ENCODE measurements around the gene MPO.

MPO gene

GRCh38 chr17:58245428-58246103 lies 35.2 kb downstream of the MPO start:
- no peak overlapping the region for H3K4me3 ChIP-seq (ENCODE audit: low read depth, low read length)
- in situ Hi-C loops (cut with HindIII; ENCODE audit: low sequenced_read_pairs): no loop called here
- no peak for DNase-seq (ENCODE audit: low read depth, low spot score)
- no peak for TF ChIP-seq CTCF (IDR thresholded peaks at IDR 0.05; ENCODE audit: low read depth, low read length)

GRCh38 chr17:58244963-58245362 lies 35.8 kb downstream of the MPO start:
- no peak for DNase-seq (ENCODE audit: low read depth, low spot score)
- no peak overlapping the region for H3K4me3 ChIP-seq (ENCODE audit: low read depth, low read length)
- no peak for TF ChIP-seq CTCF (IDR thresholded peaks at IDR 0.05; ENCODE audit: low read depth, low read length)
- in situ Hi-C loops (cut with HindIII; ENCODE audit: low sequenced_read_pairs): no loop called here

GRCh38 chr17:58242171-58242784 lies 38.5 kb downstream of the MPO start:
- in situ Hi-C loops (cut with HindIII; ENCODE audit: low sequenced_read_pairs): no loop called here
- H3K4me3 ChIP-seq (ENCODE audit: low read depth, low read length): no peak overlapping the region
- no peak for DNase-seq (ENCODE audit: low read depth, low spot score)
- TF ChIP-seq CTCF (IDR thresholded peaks at IDR 0.05; ENCODE audit: low read depth, low read length): no peak

GRCh38 chr17:58239987-58240386 lies 40.7 kb downstream of the MPO start:
- in situ Hi-C loops (cut with HindIII; ENCODE audit: low sequenced_read_pairs): no loop called here

GRCh38 chr17:58238147-58238634 lies 42.5 kb downstream of the MPO start, which contains the start of gene LPO:
Gene LPO, plus strand, starts transcription at chr17:58238584. Its CDS starts 4,396 bp downstream, at chr17:58242980.
- TF ChIP-seq CTCF (IDR thresholded peaks at IDR 0.05; ENCODE audit: low read depth, low read length): no peak
- DNase-seq (ENCODE audit: low read depth, low spot score): no peak
- in situ Hi-C loops (cut with HindIII; ENCODE audit: low sequenced_read_pairs): no loop called here
- H3K4me3 ChIP-seq (ENCODE audit: low read depth, low read length): no peak within 1 kb of the TSS

More at GRCh38 chr17:58239987-58240386, 40.7 kb downstream of the MPO start:
- H3K4me3 ChIP-seq (ENCODE audit: low read depth, low read length): no peak overlapping the region
- no peak for TF ChIP-seq CTCF (IDR thresholded peaks at IDR 0.05; ENCODE audit: low read depth, low read length)
- no peak for DNase-seq (ENCODE audit: low read depth, low spot score)

GRCh38 chr17:58236394-58236793 lies 44.3 kb downstream of the MPO start:
- no peak for DNase-seq (ENCODE audit: low read depth, low spot score)
- H3K4me3 ChIP-seq (ENCODE audit: low read depth, low read length): no peak overlapping the region
- TF ChIP-seq CTCF (IDR thresholded peaks at IDR 0.05; ENCODE audit: low read depth, low read length): no peak
- in situ Hi-C loops (cut with HindIII; ENCODE audit: low sequenced_read_pairs): no loop called here

All from astrocyte of the spinal cord (primary cell).